ENCODE results near the gene IRGC. TPM values are rescaled to one million over a fixed set of nuclear protein-coding genes. Genes with fewer than 3 reads are reported as not detected.
A peak's percentile ranks its signal among the peaks of the same experiment; 100 is the strongest.

IRGC gene
- total RNA-seq, 1 experiment from 2014 or later, result not detected

- H3K36me3 Mint-ChIP-seq (ENCODE audit: insufficient read depth, unreplicated experiment), result peaks cover 53% of the 10 kb centered on the region
- ChIA-PET CTCF (no interaction called here), POLR2A (no interaction called here)
- no peaks in the 10 kb centered on the region for H3K9me3 Mint-ChIP-seq (ENCODE audit: unreplicated experiment)
- H3K27me3 Mint-ChIP-seq (ENCODE audit: insufficient read depth, unreplicated experiment), result no peaks in the 10 kb centered on the region
- DNase-seq, result no peak
- no peaks in the 10 kb centered on the region for H3K4me1 ChIP-seq
- intact Hi-C loops (cut with micrococcal nuclease; ENCODE audit: unreplicated experiment), result no loop called here
- no peak overlapping the region for H3K4me3 Mint-ChIP-seq (ENCODE audit: unreplicated experiment)
- H3K4me1 Mint-ChIP-seq (ENCODE audit: low read depth, unreplicated experiment), result no peaks in the 10 kb centered on the region
- peaks cover 3% of the 10 kb centered on the region for H3K36me3 ChIP-seq (ENCODE audit: control insufficient read depth, insufficient read depth, low read length)
- H3K9me3 ChIP-seq, result no peaks in the 10 kb centered on the region
- BruUV-seq (replicated peaks), result no TSS peak
- no peaks in the 10 kb centered on the region for H3K27me3 ChIP-seq (replicated peaks; ENCODE audit: control insufficient read depth, insufficient read depth, low read length)
- no peak overlapping the region for H3K27ac Mint-ChIP-seq (ENCODE audit: unreplicated experiment)
- no peak overlapping the region for H3K4me3 ChIP-seq (ENCODE audit: low read depth, low read length)
- no peak for TF ChIP-seq CTCF (IDR thresholded peaks at IDR 0.05; ENCODE audit: insufficient read depth in 1 of 2, low read depth in 1 of 2, low read length in 1 of 2, severe bottlenecking in 1 of 2, unreplicated experiment in 1 of 2)
Measured at GRCh38 chr19:43731846-43732245, 16.0 kb downstream of the IRGC start.

- POLR2A ChIA-PET, result no interaction called here
- H3K4me3 Mint-ChIP-seq (ENCODE audit: unreplicated experiment), result no peak overlapping the region
- H3K27me3 Mint-ChIP-seq (ENCODE audit: insufficient read depth, unreplicated experiment), result no peaks in the 10 kb centered on the region
Measured at GRCh38 chr19:43735013-43735412, 19.1 kb downstream of the IRGC start.

GRCh38 chr19:43735957-43736356, 20.1 kb downstream of the IRGC start:
- DNase-seq, result no peak
- ChIA-PET POLR2A (interaction anchor here (0.6 kb wide), 2 partner anchors 113 to 302 kb away, joined by 3 read pairs; no protein-coding TSS in a partner anchor), CTCF (no interaction called here)
- intact Hi-C loops (cut with micrococcal nuclease; ENCODE audit: unreplicated experiment), result no loop called here
- TSS peak; percentile 15 for BruUV-seq (replicated peaks)
- Mint-ChIP-seq H3K27me3 (ENCODE audit: insufficient read depth, unreplicated experiment) (no peaks in the 10 kb centered on the region), H3K4me1 (ENCODE audit: low read depth, unreplicated experiment) (peaks cover 4% of the 10 kb centered on the region), H3K9me3 (ENCODE audit: unreplicated experiment) (no peaks in the 10 kb centered on the region), H3K4me3 (ENCODE audit: unreplicated experiment) (no peak overlapping the region), H3K36me3 (ENCODE audit: insufficient read depth, unreplicated experiment) (peaks cover 70% of the 10 kb centered on the region), H3K27ac (ENCODE audit: unreplicated experiment) (peak overlapping the region; percentile 3)
- H3K27me3 ChIP-seq (replicated peaks; ENCODE audit: control insufficient read depth, insufficient read depth, low read length), result no peaks in the 10 kb centered on the region
- H3K4me3 ChIP-seq (ENCODE audit: low read depth, low read length), result no peak overlapping the region
- TF ChIP-seq CTCF (IDR thresholded peaks at IDR 0.05; ENCODE audit: insufficient read depth in 1 of 2, low read depth in 1 of 2, low read length in 1 of 2, severe bottlenecking in 1 of 2, unreplicated experiment in 1 of 2), result no peak
- H3K36me3 ChIP-seq (ENCODE audit: control insufficient read depth, insufficient read depth, low read length), result peaks cover 11% of the 10 kb centered on the region
- H3K9me3 ChIP-seq, result no peaks in the 10 kb centered on the region
- peaks cover 9% of the 10 kb centered on the region for H3K4me1 ChIP-seq

More at GRCh38 chr19:43735013-43735412, 19.1 kb downstream of the IRGC start:
- Mint-ChIP-seq H3K9me3 (ENCODE audit: unreplicated experiment) (no peaks in the 10 kb centered on the region), H3K27ac (ENCODE audit: unreplicated experiment) (no peak overlapping the region), H3K4me1 (ENCODE audit: low read depth, unreplicated experiment) (peaks cover 4% of the 10 kb centered on the region), H3K36me3 (ENCODE audit: insufficient read depth, unreplicated experiment) (peaks cover 68% of the 10 kb centered on the region)
- DNase-seq, result no peak
- Histone ChIP-seq H3K9me3 (no peaks in the 10 kb centered on the region), H3K27me3 (replicated peaks; ENCODE audit: control insufficient read depth, insufficient read depth, low read length) (no peaks in the 10 kb centered on the region), H3K4me1 (peaks cover 7% of the 10 kb centered on the region), H3K4me3 (ENCODE audit: low read depth, low read length) (no peak overlapping the region), H3K36me3 (ENCODE audit: control insufficient read depth, insufficient read depth, low read length) (peaks cover 11% of the 10 kb centered on the region)
- BruUV-seq (replicated peaks), result no TSS peak
- CTCF ChIA-PET, result no interaction called here
- TF ChIP-seq CTCF (IDR thresholded peaks at IDR 0.05; ENCODE audit: insufficient read depth in 1 of 2, low read depth in 1 of 2, low read length in 1 of 2, severe bottlenecking in 1 of 2, unreplicated experiment in 1 of 2), result no peak
- intact Hi-C loops (cut with micrococcal nuclease; ENCODE audit: unreplicated experiment), result no loop called here
